Prostate gland (tissue), 2 donors: ENCODE results near the gene SLC25A38.

Experiments used
- POLR2A ChIP-seq: fragments of 450-650 bp; IDR thresholded peaks from one replicate; pipeline ENCODE4 v1.6.1; 2016; ENCODE audit warnings: antibody characterized with exemption, mild to moderate bottlenecking
- POLR2AphosphoS5 ChIP-seq: sonication (generic); formaldehyde crosslinking; IDR thresholded peaks from one replicate; pipeline ENCODE4 v1.6.1; 2017; ENCODE audit warnings: antibody characterized with exemption
- TF ChIP-seq, protein P1 (sequence below), 4 experiments: fragments of 200-600 bp in 2 of 4; fragments of 450-650 bp in 2 of 4; sonication (generic) in 2 of 4; IDR thresholded peaks; 1 replicate in 3 of 4; 2 replicates in 1 of 4; pipeline ENCODE4 v1.5.1; 2016 to 2019; ENCODE audit warnings: antibody characterized with exemption in 4 of 4, mild to moderate bottlenecking in 2 of 4, moderate library complexity in 2 of 4

DNA sequence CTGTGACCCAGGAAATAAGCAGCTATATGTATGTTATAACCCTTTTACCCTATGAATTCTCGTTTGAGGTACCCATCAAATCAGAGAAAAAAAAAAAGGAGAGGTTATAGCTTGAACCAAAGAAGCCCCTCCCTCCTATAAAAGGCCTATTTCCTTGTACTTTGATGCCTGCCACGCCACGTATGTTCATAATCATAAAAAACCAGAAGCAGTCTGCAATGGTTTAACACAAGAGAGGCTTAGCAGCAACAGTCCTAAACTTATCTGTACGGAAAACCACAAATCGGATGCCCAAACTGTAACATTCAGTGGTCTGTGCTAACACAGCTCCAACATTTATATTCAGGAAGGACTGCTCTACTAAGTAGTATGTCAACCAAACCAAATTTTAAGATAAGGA is 32.5 kb upstream of the SLC25A38 start:
- TF ChIP-seq, protein P1, sequence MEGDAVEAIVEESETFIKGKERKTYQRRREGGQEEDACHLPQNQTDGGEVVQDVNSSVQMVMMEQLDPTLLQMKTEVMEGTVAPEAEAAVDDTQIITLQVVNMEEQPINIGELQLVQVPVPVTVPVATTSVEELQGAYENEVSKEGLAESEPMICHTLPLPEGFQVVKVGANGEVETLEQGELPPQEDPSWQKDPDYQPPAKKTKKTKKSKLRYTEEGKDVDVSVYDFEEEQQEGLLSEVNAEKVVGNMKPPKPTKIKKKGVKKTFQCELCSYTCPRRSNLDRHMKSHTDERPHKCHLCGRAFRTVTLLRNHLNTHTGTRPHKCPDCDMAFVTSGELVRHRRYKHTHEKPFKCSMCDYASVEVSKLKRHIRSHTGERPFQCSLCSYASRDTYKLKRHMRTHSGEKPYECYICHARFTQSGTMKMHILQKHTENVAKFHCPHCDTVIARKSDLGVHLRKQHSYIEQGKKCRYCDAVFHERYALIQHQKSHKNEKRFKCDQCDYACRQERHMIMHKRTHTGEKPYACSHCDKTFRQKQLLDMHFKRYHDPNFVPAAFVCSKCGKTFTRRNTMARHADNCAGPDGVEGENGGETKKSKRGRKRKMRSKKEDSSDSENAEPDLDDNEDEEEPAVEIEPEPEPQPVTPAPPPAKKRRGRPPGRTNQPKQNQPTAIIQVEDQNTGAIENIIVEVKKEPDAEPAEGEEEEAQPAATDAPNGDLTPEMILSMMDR (IDR thresholded peaks at IDR 0.05) = no peak
- no peak for TF ChIP-seq POLR2A
- TF ChIP-seq POLR2AphosphoS5 = no peak
